CD8-positive, alpha-beta memory T cell (primary cell): ENCODE measurements around the gene SPSB1. TPM values are rescaled to one million over a fixed set of nuclear protein-coding genes. Genes with fewer than 3 reads are reported as not detected.

Experiments
- CTCF ChIA-PET: fragments of 350-600 bp; sonication (Branson Sonifier 250); formaldehyde crosslinking; loops from one replicate; lab custom pipeline; 2021; ENCODE audit warnings: antibody characterized with exemption; lab: Charles Lee
- POLR2A ChIA-PET: fragments of 350-600 bp; sonication (Branson Sonifier 250); formaldehyde crosslinking; loops from one replicate; lab custom pipeline; 2021; ENCODE audit warnings: antibody characterized with exemption; lab: Charles Lee
- DNase-seq, 5 donors: peaks; one replicate each; pipeline versions ENCODE4 v3.0.0 to v3.0.0-alpha.2; 2020 to 2022; ENCODE audit warnings: mixed read lengths in 1 of 5
- H3K27ac ChIP-seq: one replicate; pipeline ENCODE4 v1.7.0; 2013; ENCODE audit warnings: low read depth, mild to moderate bottlenecking, low read length, moderate library complexity
- H3K27me3 ChIP-seq: 2 replicates; pipeline ENCODE4 v1.7.0; 2013; ENCODE audit warnings: low read length, mild to moderate bottlenecking; ENCODE audit not compliant: insufficient read depth, poor library complexity, severe bottlenecking
- H3K36me3 ChIP-seq: 2 replicates; pipeline ENCODE4 v1.7.0; 2013; ENCODE audit warnings: mild to moderate bottlenecking, low read length, moderate library complexity; ENCODE audit not compliant: insufficient read depth
- H3K4me1 ChIP-seq: 2 replicates; pipeline ENCODE4 v1.7.0; 2013; ENCODE audit warnings: mild to moderate bottlenecking, low read length, moderate library complexity; ENCODE audit not compliant: insufficient read depth
- H3K4me3 ChIP-seq: 2 replicates; pipeline ENCODE4 v1.7.0; 2013; ENCODE audit warnings: mild to moderate bottlenecking, low read length
- H3K9me3 ChIP-seq: 2 replicates; pipeline ENCODE4 v1.7.0; 2013; ENCODE audit warnings: mild to moderate bottlenecking, low read length
- H3K27ac Mint-ChIP-seq, 8 donors: one replicate each; pipeline ENCODE4 v1.8.0; 2020 to 2021; ENCODE audit warnings: mixed read lengths in 8 of 8, mild to moderate bottlenecking in 6 of 8, inconsistent platforms in 3 of 8, moderate library complexity in 3 of 8
- H3K27me3 Mint-ChIP-seq, 2 donors: one replicate each; pipeline ENCODE4 v1.8.0; 2020 to 2021; ENCODE audit warnings: mixed read lengths in 2 of 2, mild to moderate bottlenecking in 1 of 2, moderate library complexity in 1 of 2
- H3K36me3 Mint-ChIP-seq, 3 donors: one replicate each; pipeline ENCODE4 v1.8.0; 2020 to 2021; ENCODE audit warnings: mixed read lengths in 3 of 3, inconsistent platforms in 1 of 3, mild to moderate bottlenecking in 1 of 3
- H3K4me1 Mint-ChIP-seq, 3 donors: one replicate each; pipeline ENCODE4 v1.8.0; 2020 to 2021; ENCODE audit warnings: mixed read lengths in 3 of 3, inconsistent platforms in 1 of 3, mild to moderate bottlenecking in 1 of 3
- H3K4me3 Mint-ChIP-seq, 7 donors: one replicate each; pipeline ENCODE4 v1.8.0; 2020 to 2021; ENCODE audit warnings: mixed read lengths in 7 of 7, mild to moderate bottlenecking in 6 of 7, moderate library complexity in 4 of 7, inconsistent platforms in 2 of 7
- H3K9me3 Mint-ChIP-seq, 5 donors: one replicate each; pipeline ENCODE4 v1.8.0; 2020 to 2022; ENCODE audit warnings: mixed read lengths in 5 of 5, mild to moderate bottlenecking in 3 of 5, moderate library complexity in 2 of 5, inconsistent platforms in 1 of 5
- polyA plus RNA-seq: library from polyadenylated mRNA; unstranded; fragments of 300-500 nt; fragmentation: Illumina TruSeq; gene quantifications from one replicate; pipeline ENCODE4 v1.2.3, GENCODE V29; 2021
- total RNA-seq, 2 experiments: library from RNA; stranded (reverse); gene quantifications; one replicate each; pipeline ENCODE4 v1.2.3, GENCODE V29; 2021

Gene SPSB1
- total and polyA plus RNA-seq, 3 experiments from 2014 or later, result 0.92 to 2.8 (median 1.2) TPM

- Histone ChIP-seq H3K27ac (no peak overlapping the region), H3K27me3 (no peaks in the 10 kb centered on the region), H3K9me3 (no peaks in the 10 kb centered on the region), H3K36me3 (peaks cover 4% of the 10 kb centered on the region), H3K4me3 (no peak overlapping the region), H3K4me1 (no peaks in the 10 kb centered on the region)
- Mint-ChIP-seq H3K27me3 (no peaks in the 10 kb centered on the region), H3K4me1 (no peaks in the 10 kb centered on the region), H3K4me3 (no peak overlapping the region), H3K27ac (peak overlapping the region in 2 of 8 donors; percentile 1), H3K9me3 (no peaks in the 10 kb centered on the region), H3K36me3 (peaks cover 0 to 8% (median 6%) of the 10 kb centered on the region in 3 donors)
- ChIA-PET POLR2A (no interaction called here), CTCF (no interaction called here)
- no peak for DNase-seq
Observed at GRCh38 chr1:9356829-9357466, 64.3 kb downstream of the SPSB1 start.

- Mint-ChIP-seq H3K9me3 (no peaks in the 10 kb centered on the region), H3K27ac (no peak overlapping the region), H3K36me3 (peaks cover 0 to 8% (median 6%) of the 10 kb centered on the region in 3 donors), H3K4me1 (no peaks in the 10 kb centered on the region), H3K4me3 (no peak overlapping the region), H3K27me3 (no peaks in the 10 kb centered on the region)
- no peak overlapping the region for H3K4me3 ChIP-seq
- no peak for DNase-seq
- H3K9me3 ChIP-seq, result no peaks in the 10 kb centered on the region
- peaks cover 4% of the 10 kb centered on the region for H3K36me3 ChIP-seq
- no peak overlapping the region for H3K27ac ChIP-seq
- POLR2A ChIA-PET, result no interaction called here
- H3K27me3 ChIP-seq, result no peaks in the 10 kb centered on the region
- no peaks in the 10 kb centered on the region for H3K4me1 ChIP-seq
- CTCF ChIA-PET, result interaction anchor here (1.0 kb wide), 1 partner anchor 69 kb away, joined by 3 read pairs; no protein-coding TSS in a partner anchor
Observed at GRCh38 chr1:9357958-9358357, 65.3 kb downstream of the SPSB1 start.

- H3K36me3 Mint-ChIP-seq, result peaks cover 0 to 8% (median 6%) of the 10 kb centered on the region in 3 donors
- Histone ChIP-seq H3K4me3 (no peak overlapping the region), H3K9me3 (no peaks in the 10 kb centered on the region), H3K27me3 (no peaks in the 10 kb centered on the region), H3K4me1 (no peaks in the 10 kb centered on the region), H3K36me3 (peaks cover 4% of the 10 kb centered on the region), H3K27ac (no peak overlapping the region)
- H3K9me3 Mint-ChIP-seq, result no peaks in the 10 kb centered on the region
- no peaks in the 10 kb centered on the region for H3K4me1 Mint-ChIP-seq
- no peak overlapping the region for H3K4me3 Mint-ChIP-seq
- ChIA-PET POLR2A (no interaction called here), CTCF (no interaction called here)
- H3K27me3 Mint-ChIP-seq, result no peaks in the 10 kb centered on the region
- no peak overlapping the region for H3K27ac Mint-ChIP-seq
- DNase-seq, result no peak
Observed at GRCh38 chr1:9360371-9361064, 67.8 kb downstream of the SPSB1 start.

GRCh38 chr1:9361630-9362260 is 69.1 kb downstream of the SPSB1 start:
- H3K4me1 Mint-ChIP-seq, result no peaks in the 10 kb centered on the region
- Histone ChIP-seq H3K27me3 (no peaks in the 10 kb centered on the region), H3K36me3 (no peaks in the 10 kb centered on the region), H3K27ac (no peak overlapping the region), H3K9me3 (no peaks in the 10 kb centered on the region), H3K4me1 (no peaks in the 10 kb centered on the region), H3K4me3 (no peak overlapping the region)
- CTCF ChIA-PET, result no interaction called here
- no peak for DNase-seq
- no peaks in the 10 kb centered on the region for H3K27me3 Mint-ChIP-seq
- peaks cover 0 to 4% (median under 1%) of the 10 kb centered on the region in 3 donors for H3K36me3 Mint-ChIP-seq
- no peaks in the 10 kb centered on the region for H3K9me3 Mint-ChIP-seq
- H3K4me3 Mint-ChIP-seq, result no peak overlapping the region
- POLR2A ChIA-PET, result no interaction called here
- H3K27ac Mint-ChIP-seq, result no peak overlapping the region

- Mint-ChIP-seq H3K4me3 (no peak overlapping the region), H3K36me3 (no peaks in the 10 kb centered on the region), H3K4me1 (no peaks in the 10 kb centered on the region), H3K9me3 (no peaks in the 10 kb centered on the region), H3K27ac (no peak overlapping the region), H3K27me3 (no peaks in the 10 kb centered on the region)
- Histone ChIP-seq H3K27ac (no peak overlapping the region), H3K4me3 (no peak overlapping the region), H3K9me3 (no peaks in the 10 kb centered on the region), H3K36me3 (no peaks in the 10 kb centered on the region), H3K4me1 (no peaks in the 10 kb centered on the region), H3K27me3 (no peaks in the 10 kb centered on the region)
- DNase-seq, result no peak
- CTCF ChIA-PET, result no interaction called here
- POLR2A ChIA-PET, result no interaction called here
Observed at GRCh38 chr1:9362488-9362887, 69.8 kb downstream of the SPSB1 start.

GRCh38 chr1:9363061-9363471 is 70.4 kb downstream of the SPSB1 start:
- peaks cover under 1% of the 10 kb centered on the region for H3K4me1 ChIP-seq
- Mint-ChIP-seq H3K36me3 (no peaks in the 10 kb centered on the region), H3K9me3 (no peaks in the 10 kb centered on the region), H3K4me3 (no peak overlapping the region), H3K4me1 (no peaks in the 10 kb centered on the region), H3K27ac (peak overlapping the region in 1 of 8 donors; percentile 38), H3K27me3 (no peaks in the 10 kb centered on the region)
- ChIA-PET POLR2A (no interaction called here), CTCF (no interaction called here)
- no peak overlapping the region for H3K4me3 ChIP-seq
- no peaks in the 10 kb centered on the region for H3K36me3 ChIP-seq
- H3K27ac ChIP-seq, result no peak overlapping the region
- H3K27me3 ChIP-seq, result no peaks in the 10 kb centered on the region
- H3K9me3 ChIP-seq, result no peaks in the 10 kb centered on the region
- no peak for DNase-seq

- ChIA-PET POLR2A (no interaction called here), CTCF (no interaction called here)
- Mint-ChIP-seq H3K4me1 (peaks cover 0 to 5% (median 0%) of the 10 kb centered on the region in 3 donors), H3K4me3 (no peak overlapping the region), H3K27me3 (no peaks in the 10 kb centered on the region), H3K27ac (no peak overlapping the region), H3K36me3 (no peaks in the 10 kb centered on the region), H3K9me3 (no peaks in the 10 kb centered on the region)
- H3K9me3 ChIP-seq, result no peaks in the 10 kb centered on the region
- no peak overlapping the region for H3K27ac ChIP-seq
- H3K4me3 ChIP-seq, result no peak overlapping the region
- no peaks in the 10 kb centered on the region for H3K27me3 ChIP-seq
- DNase-seq, result no peak
- H3K36me3 ChIP-seq, result no peaks in the 10 kb centered on the region
- peaks cover 7% of the 10 kb centered on the region for H3K4me1 ChIP-seq
Observed at GRCh38 chr1:9366298-9366697, 73.6 kb downstream of the SPSB1 start.
